Raji (cell line): ENCODE measurements around the gene RAC3.

ENCODE experiments used
- POLR2A ChIP-seq: IDR thresholded peaks from 2 replicates; pipeline ENCODE4 v1.6.1; 2011; ENCODE audit warnings: low read depth, low read length, control low read depth; ENCODE audit not compliant: insufficient read depth

RAC3 gene

GRCh38 chr17:82076018-82076784, 44.7 kb downstream of the RAC3 start:
- TF ChIP-seq POLR2A = no peak

GRCh38 chr17:82076785-82077591, 45.5 kb downstream of the RAC3 start:
- TF ChIP-seq POLR2A = no peak

- no peak for TF ChIP-seq POLR2A
Observed at GRCh38 chr17:82077617-82078358, 46.3 kb downstream of the RAC3 start.

- TF ChIP-seq POLR2A = no peak
Observed at GRCh38 chr17:82078433-82078832, 47.0 kb downstream of the RAC3 start.

- TF ChIP-seq POLR2A = no peak
Observed at GRCh38 chr17:82079001-82079677, 47.7 kb downstream of the RAC3 start.

GRCh38 chr17:82080048-82080788, 48.7 kb downstream of the RAC3 start:
- no peak for TF ChIP-seq POLR2A

GRCh38 chr17:82080789-82081464, 49.4 kb downstream of the RAC3 start:
- no peak for TF ChIP-seq POLR2A

GRCh38 chr17:82081546-82081945, 50.1 kb downstream of the RAC3 start:
- no peak for TF ChIP-seq POLR2A

- no peak for TF ChIP-seq POLR2A
Observed at GRCh38 chr17:82081966-82082365, 50.5 kb downstream of the RAC3 start.

- no peak for TF ChIP-seq POLR2A
Observed at GRCh38 chr17:82082456-82082855, 51.0 kb downstream of the RAC3 start.

GRCh38 chr17:82083009-82083408, 51.5 kb downstream of the RAC3 start:
- TF ChIP-seq POLR2A = no peak
